ENCODE data around the gene BACH1. TPM values are rescaled to one million over a fixed set of nuclear protein-coding genes. Genes with fewer than 3 reads are reported as not detected.

The BACH1 gene
- total RNA-seq, 3 donors from 2014 or later = 31.8 to 65.3 (median 42.3) TPM

DNA sequence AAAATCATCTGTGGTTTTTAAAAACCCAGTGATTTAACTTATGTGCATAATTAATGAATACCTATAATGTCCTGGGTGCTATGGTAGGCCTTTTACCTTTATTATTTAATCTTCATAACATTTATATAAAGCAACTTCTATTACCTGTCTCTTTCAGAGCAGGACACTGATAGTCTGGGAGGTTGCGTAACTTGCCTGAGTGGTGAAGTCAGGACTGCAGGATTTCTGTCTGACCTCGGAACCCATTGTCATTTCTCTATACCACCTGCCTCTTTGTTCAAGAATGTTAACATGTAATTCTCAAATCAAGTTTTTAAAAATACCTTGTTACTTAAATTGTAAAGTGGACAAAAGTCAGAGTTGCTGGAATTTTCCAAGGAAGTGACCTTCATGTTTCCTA, 41.0 kb upstream of the BACH1 start:
- Histone ChIP-seq H3K27me3 (no peaks in the 10 kb centered on the region), H3K27ac (no peak overlapping the region), H3K9me3 (peaks cover 13 to 16% of the 10 kb centered on the region in 2 donors), H3K4me3 (no peak overlapping the region), H3K4me1 (peaks cover 0 to 4% of the 10 kb centered on the region in 2 donors), H3K36me3 (no peaks in the 10 kb centered on the region)
- no peak for DNase-seq (ENCODE audit: low spot score in 2 of 2)
- no peak for TF ChIP-seq POLR2A (IDR thresholded peaks at IDR 0.05)
- TF ChIP-seq, protein P1, sequence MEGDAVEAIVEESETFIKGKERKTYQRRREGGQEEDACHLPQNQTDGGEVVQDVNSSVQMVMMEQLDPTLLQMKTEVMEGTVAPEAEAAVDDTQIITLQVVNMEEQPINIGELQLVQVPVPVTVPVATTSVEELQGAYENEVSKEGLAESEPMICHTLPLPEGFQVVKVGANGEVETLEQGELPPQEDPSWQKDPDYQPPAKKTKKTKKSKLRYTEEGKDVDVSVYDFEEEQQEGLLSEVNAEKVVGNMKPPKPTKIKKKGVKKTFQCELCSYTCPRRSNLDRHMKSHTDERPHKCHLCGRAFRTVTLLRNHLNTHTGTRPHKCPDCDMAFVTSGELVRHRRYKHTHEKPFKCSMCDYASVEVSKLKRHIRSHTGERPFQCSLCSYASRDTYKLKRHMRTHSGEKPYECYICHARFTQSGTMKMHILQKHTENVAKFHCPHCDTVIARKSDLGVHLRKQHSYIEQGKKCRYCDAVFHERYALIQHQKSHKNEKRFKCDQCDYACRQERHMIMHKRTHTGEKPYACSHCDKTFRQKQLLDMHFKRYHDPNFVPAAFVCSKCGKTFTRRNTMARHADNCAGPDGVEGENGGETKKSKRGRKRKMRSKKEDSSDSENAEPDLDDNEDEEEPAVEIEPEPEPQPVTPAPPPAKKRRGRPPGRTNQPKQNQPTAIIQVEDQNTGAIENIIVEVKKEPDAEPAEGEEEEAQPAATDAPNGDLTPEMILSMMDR (IDR thresholded peaks at IDR 0.05) = no peak
- TF ChIP-seq POLR2AphosphoS5 (IDR thresholded peaks at IDR 0.05) = no peak
- intact Hi-C loops (cut with DNase I; ENCODE audit: low total_unique reads) = no loop called here

DNA sequence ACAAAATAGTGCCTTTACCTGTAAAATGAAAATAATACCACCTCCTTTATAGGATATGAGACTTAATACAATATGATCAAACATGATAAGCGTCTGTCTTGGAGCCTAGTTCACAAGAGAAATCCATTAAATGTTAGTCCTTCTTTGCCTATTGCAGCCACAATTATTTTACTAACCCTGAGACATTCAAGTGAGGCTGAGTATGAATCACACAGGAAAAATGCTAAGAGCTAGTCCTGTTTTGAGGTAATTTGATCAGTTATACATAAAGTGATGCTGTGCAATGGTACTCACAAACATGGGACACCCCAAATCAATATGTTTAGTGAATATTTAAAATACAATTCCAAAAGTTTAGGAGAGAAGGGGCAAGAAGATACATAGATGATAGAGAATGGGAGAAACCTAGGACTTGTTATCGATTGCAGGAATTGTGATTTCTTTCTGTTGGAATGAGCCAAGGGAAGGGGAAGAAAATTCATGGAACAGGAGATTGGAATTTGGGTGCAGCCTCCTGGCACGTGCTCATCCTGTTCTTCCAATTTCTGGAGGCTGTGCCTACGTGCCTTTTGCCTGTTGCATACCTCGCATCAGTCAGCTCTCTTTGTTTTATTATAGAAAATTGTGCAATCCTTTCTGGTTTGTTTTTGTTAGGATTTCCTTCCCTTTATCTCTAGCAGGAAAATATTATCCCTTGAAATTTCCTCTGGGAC, 39.9 kb upstream of the BACH1 start:
- H3K27me3 ChIP-seq = no peaks in the 10 kb centered on the region
- TF ChIP-seq POLR2A (IDR thresholded peaks at IDR 0.05) = no peak
- no peak for TF ChIP-seq POLR2AphosphoS5 (IDR thresholded peaks at IDR 0.05)
- TF ChIP-seq, protein P1 (IDR thresholded peaks at IDR 0.05) = no peak
- H3K9me3 ChIP-seq = peaks cover 5 to 9% of the 10 kb centered on the region in 2 donors
- no peak for DNase-seq (ENCODE audit: low spot score in 2 of 2)
- no peaks in the 10 kb centered on the region for H3K36me3 ChIP-seq
- intact Hi-C loops (cut with DNase I; ENCODE audit: low total_unique reads) = no loop called here
- H3K4me1 ChIP-seq = peaks cover 0 to 4% of the 10 kb centered on the region in 2 donors
- no peak overlapping the region for H3K27ac ChIP-seq
- H3K4me3 ChIP-seq = no peak overlapping the region

DNA sequence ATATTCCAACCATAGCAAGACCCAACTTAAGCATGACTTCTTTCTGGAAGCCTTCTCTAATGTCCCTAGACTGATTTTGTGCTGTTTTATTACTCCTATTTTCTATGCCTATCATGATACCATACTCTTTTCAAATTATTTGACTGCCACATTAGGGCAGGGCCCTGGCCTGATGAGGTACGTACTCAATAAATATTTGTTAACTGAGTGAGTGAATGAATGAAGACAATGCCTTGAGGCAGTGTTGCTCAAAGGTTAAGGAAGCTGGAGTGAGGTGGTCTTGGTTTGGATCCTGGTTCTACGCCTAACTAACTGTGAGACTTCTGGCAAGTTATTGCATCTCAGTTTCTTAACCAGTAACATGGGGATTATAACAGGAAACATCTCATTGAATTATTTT, 38.3 kb upstream of the BACH1 start:
- H3K4me1 ChIP-seq = peaks cover 0 to 4% of the 10 kb centered on the region in 2 donors
- H3K4me3 ChIP-seq = no peak overlapping the region
- H3K27ac ChIP-seq = no peak overlapping the region
- no peaks in the 10 kb centered on the region for H3K36me3 ChIP-seq
- H3K27me3 ChIP-seq = no peaks in the 10 kb centered on the region
- DNase-seq (ENCODE audit: low spot score in 2 of 2) = no peak
- H3K9me3 ChIP-seq = no peaks in the 10 kb centered on the region
- intact Hi-C loops (cut with DNase I; ENCODE audit: low total_unique reads) = no loop called here
- TF ChIP-seq, protein P1 (IDR thresholded peaks at IDR 0.05) = no peak
- TF ChIP-seq POLR2A (IDR thresholded peaks at IDR 0.05) = no peak

DNA sequence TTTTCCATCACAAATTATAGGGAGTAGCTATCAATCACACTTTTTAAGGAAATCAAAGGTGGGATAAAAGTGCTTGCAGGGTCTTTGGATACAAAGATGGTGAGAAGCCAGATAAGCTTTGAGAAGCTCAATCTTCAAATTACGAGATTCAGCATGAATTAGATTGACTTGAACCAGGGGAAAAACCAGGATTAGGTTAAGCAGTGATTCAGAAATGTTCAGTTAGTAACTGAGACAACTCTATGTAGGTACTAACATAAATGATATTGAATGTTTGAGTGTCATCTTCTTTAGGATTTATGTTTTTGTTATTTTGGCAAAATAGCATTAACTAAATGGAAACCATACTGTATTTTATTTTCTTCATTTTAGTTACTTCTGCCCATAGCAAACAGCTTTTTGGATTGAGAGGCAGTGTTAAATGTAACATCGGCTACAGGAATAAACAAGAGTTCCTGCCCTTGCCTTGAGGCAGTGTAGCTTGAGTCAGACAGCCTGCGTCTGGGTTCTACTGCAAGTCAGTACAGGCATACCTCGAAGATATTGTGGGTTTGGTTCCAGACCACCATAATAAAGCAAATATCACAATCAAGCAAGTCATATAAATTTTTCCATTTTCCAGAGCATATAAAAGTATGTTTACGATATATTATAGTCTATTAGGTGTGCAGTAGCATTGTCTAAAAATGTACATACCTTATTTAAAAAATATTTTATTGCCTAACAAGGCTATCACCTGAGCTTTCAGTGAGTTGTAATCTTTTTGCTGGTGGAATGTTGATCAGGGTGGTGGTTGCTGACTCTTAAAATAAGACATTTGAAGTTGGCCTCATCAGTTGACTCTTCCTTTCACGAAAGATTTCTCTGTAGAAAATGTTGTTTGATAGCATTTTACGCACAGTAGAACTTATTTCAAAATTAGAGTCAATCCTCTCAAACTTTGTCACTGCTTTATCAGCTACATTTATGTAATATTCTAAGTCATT, 36.9 kb upstream of the BACH1 start:
- no peaks in the 10 kb centered on the region for H3K36me3 ChIP-seq
- H3K4me1 ChIP-seq = peaks cover 0 to 4% of the 10 kb centered on the region in 2 donors
- TF ChIP-seq POLR2AphosphoS5 (IDR thresholded peaks at IDR 0.05) (no peak), POLR2A (IDR thresholded peaks at IDR 0.05) (no peak)
- TF ChIP-seq, protein P1 (IDR thresholded peaks at IDR 0.05) = no peak
- no peak overlapping the region for H3K27ac ChIP-seq
- H3K27me3 ChIP-seq = no peaks in the 10 kb centered on the region
- DNase-seq (ENCODE audit: low spot score in 2 of 2) = no peak
- no peaks in the 10 kb centered on the region for H3K9me3 ChIP-seq
- intact Hi-C loops (cut with DNase I; ENCODE audit: low total_unique reads) = no loop called here
- H3K4me3 ChIP-seq = no peak overlapping the region

DNA sequence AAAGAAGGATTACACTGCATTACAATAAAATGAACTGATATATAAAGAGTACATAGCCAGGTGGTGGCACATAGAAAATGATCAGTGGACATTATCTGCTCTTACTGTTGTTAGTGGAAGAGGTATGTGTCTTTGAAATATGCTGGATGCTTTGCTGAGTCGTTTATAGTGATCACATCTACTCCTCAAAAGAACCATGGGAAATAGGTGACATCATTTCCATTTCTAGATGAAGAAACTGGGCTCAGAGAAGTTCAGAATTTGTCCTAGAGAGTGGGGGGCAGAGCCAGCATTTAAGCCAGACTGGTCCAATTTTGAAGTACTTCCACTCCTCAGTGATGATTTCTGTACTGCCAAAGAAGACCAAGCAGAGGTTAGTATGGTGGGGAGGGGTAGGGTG, 34.0 kb upstream of the BACH1 start:
- Histone ChIP-seq H3K9me3 (no peaks in the 10 kb centered on the region), H3K4me1 (no peaks in the 10 kb centered on the region), H3K27ac (no peak overlapping the region), H3K36me3 (no peaks in the 10 kb centered on the region), H3K4me3 (no peak overlapping the region), H3K27me3 (no peaks in the 10 kb centered on the region)
- no peak for DNase-seq (ENCODE audit: low spot score in 2 of 2)
- intact Hi-C loops (cut with DNase I; ENCODE audit: low total_unique reads) = no loop called here
- no peak for TF ChIP-seq POLR2A (IDR thresholded peaks at IDR 0.05)
- TF ChIP-seq, protein P1 (IDR thresholded peaks at IDR 0.05) = no peak
- no peak for TF ChIP-seq POLR2AphosphoS5 (IDR thresholded peaks at IDR 0.05)

All from breast epithelium (tissue), 4 donors.